ELF-1 (cell line): ENCODE results near the gene COLEC11.
"Not testable (repeated sequence)": the region's sequence is repeated elsewhere in the genome, so short reads cannot be mapped to it uniquely, and the experiment has no call there.

ENCODE experiments used
- DNase-seq: peaks from one replicate; pipeline ENCODE4 v3.0.0-alpha.2; 2016; ENCODE audit warnings: low read depth, low spot score

The COLEC11 gene

GRCh38 chr2:3625186-3625585 is 30.3 kb downstream of the COLEC11 start:
- no peak for DNase-seq

DNA sequence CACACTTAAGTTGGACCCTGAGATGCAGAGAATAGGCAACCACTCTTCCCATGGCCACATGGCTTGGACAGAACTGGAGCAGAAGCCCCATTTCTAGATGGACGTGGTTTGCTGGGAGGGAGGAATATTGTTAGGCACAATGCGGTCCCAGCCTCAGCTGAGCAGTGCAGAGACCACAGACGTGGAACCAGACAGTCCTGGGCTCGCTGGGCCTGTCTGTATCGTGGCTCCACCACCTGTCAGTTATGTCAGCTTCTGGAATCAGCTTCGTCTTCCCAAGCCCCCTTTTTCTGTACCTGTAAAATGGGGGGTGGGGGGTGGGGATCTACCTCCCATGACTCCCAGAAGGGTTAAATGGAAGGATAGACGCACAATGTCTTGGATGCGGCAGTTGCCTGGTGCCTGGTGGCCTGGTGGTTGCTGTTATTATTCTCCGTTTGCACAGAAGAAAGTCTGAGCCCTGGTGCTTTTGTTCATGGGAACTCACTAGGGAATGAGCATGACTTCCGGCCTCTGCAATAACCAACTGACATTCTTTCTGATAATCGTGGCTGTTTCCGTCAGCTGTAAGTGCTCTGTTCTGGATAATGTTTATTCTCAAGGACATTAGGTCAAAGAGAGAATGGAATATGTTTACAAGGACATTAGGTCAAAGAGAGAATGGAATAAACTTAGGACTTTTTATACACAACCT is 31.4 kb downstream of the COLEC11 start:
- no peak for DNase-seq

GRCh38 chr2:3626812-3627499 is 32.0 kb downstream of the COLEC11 start:
- DNase-seq: no peak

GRCh38 chr2:3627500-3628100 is 32.7 kb downstream of the COLEC11 start:
- no peak for DNase-seq

DNA sequence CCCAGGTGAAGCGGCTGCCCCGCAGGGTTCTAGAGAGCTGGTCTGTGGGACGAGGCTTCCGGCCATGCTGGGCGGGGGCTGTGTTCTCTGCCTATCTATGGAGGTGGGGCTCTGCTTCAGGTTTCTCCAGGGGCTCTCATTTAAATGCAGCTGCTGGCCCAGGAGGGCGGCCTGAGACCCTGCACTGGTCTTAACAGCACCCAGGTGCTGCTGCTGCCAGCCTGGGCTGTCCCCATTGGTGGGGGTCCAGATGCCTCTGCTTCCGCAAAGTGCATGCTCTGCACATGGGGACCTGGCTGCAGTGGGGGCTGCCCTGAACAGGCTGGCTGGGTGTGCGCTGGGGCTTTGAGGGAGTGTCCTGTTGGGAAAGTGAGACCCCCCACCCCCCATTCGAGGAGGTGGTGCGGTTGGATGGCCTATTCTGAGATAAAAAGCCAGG is 33.3 kb downstream of the COLEC11 start:
- no peak for DNase-seq

GRCh38 chr2:3628800-3629199 is 33.9 kb downstream of the COLEC11 start:
- DNase-seq: peak; percentile 72

DNA sequence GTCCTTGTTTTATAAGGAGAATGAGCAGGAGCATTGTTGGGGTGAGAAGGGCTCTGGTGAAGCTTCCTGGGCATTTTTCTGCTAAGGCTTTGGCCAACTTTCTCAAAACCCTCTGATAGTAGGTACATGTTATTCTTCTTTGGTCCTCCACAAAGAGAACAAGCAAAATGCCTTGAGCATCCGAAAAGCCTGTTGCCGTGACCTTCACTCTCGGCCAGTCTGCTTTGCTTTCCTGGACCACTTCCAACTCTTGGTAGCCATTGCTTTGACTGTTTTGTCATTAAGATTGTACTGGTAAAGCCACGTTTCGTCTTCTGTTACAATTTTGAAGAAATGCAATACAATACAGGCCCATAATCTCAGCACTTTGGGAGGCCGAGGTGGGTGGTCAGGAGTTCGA is 35.7 kb downstream of the COLEC11 start:
- no peak for DNase-seq

DNA sequence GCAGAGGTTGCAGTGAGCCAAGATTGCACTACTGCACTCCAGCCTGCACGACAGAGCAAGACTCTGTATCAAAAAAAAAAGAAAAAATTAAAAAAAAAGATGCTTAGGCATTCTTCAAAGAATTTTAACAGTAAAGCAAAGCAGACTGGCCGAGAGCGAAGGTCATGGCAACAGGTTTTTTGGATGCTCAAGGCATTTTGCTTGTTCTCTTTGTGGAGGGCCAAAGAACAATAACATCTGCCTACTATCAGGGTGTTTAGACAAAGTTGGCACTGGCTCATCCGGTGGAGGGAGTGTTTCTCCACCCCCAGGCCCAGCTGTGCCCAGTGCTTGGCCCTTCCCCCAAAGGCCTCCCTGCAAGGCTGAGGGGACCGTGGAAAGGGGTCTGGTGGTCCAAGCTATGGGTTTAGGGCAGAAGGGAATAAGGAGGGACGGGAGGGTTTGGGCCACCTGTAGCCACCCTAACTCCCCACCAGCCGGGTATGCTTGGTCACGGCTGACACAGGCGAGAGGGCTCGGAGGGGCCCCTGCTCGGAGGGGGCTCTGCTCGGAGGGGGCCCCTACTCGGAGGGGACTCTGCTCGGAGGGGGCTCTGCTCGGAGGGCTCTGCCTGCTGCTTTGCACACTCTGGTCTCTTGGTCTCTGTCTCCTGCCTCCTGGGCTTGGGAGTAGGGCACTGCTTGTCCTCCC is 36.4 kb downstream of the COLEC11 start:
- no peak for DNase-seq

DNA sequence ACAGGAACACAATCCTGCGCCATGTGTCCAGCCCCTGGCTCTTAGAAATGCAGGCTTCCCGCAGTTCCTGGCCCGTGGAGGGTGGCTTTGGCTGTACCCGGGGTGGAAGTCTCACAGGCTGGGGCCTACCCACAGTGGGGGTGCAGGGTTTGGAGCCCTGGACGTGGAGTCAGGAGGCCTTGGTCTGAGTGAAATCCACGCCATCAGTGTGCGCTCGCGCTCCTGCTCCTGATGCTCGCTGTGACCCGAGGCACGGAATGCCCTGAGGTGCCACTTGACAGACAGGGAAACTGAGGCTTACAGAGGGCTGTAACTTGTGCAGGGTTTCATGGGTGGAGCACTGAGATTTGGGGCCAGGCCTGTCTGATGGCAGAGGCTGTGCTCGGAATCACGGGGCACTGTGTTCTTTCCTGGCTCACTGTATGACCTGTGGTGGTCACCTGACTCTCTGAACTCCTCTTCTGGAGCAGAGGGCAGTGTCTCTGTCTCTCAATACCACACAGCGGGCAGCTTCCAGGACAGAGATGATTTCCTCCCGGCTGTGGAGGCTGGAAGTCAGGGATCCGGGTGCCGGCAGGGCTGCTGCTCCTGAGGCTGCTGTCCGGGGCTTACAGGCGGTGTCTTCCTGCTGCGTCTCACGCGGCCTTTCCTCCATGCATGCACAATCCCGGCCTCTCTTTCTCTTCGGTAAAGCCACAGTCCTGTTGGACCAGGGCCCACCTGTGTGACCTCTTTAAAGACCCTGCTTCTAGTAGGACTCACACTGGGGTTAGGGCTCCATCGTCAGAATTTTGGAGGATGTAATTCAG is 37.1 kb downstream of the COLEC11 start:
- no peak for DNase-seq

- no peak for DNase-seq
These were observed 38.4 kb downstream of the COLEC11 start for GRCh38 chr2:3633089-3633981.

- DNase-seq: no peak
These were observed 39.2 kb downstream of the COLEC11 start for GRCh38 chr2:3633982-3634595.

DNA sequence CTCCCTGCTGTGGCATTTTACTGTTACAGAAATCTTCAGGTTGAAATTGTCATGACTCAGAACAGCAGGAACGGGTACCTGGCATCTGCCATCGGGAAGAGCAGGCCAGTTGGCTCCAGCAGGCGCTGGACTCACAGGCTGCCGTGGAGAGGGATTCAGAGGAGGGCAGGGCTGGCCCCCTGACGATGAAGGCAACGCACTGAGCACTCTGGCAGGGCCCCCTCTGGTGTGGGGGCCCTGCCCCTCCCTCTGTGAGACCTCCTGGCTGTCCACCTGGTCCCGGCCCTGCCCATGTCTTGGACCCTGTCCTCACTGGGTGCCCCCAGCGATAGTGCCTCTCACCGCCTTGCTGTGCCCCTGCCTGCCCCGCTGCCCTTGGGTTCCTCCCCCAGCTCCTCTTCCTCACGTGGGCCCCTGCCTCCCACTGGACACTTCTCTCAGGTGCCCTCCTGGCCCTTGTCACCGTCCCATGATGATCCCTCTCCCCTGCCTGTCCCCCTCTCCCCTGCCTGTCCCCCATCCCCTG is 39.7 kb downstream of the COLEC11 start:
- DNase-seq: no peak

DNA sequence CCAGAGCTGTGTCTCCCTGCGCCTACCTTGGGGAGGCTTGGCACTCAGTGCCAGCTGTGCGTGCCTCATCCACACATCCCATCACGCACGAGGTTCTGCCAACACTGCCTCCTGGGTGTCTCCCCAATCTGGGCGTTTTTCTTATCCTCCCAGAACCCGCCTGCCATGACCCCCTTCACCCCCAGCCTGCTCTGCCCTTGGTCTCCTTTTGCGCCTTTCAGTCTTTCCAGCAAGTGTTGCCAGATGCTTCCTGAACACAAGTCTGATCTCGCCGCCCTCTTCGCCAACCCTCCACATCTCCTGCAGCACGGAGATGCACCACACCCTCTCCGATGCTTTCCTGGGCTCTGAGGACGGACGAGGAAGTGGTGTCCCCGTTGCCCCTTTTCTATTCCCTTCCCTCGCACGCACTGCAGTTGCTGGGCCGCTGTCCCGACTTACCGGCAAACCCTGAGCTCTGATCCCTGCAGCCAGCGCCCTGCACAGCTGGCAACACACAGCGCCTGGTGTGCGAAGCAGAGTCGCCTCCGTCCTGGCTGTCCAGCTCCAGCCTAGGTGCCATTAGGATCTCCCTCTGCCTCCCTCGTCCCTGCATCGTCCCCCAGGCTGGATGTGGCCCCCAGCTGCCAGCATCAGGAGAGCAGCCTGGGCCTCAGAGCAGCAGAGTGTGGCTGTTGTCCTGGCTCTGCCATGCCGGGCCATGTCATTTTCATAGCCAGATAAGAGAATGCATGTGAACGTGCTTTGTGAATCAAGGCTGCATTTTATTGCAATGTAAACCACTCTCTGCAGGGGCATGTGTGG is 40.5 kb downstream of the COLEC11 start:
- DNase-seq: no peak

DNA sequence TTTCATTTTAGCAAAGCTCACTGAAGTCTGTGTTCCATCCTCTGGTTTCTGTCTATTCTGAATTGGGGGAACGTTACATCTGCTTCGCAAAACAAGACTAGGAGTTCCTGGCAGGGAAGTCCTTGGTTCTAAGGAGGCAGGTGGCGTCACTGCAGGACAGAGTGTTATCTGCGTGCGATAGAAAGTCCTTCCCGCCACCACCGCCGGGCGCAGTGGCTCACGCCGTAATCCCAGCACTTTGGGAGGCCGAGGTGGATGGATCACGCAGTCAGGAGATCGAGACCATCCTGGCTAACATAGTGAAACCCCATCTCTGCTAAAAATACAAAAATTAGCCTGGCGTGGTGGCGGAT is 41.0 kb downstream of the COLEC11 start:
- not testable (repeated sequence) for DNase-seq

DNA sequence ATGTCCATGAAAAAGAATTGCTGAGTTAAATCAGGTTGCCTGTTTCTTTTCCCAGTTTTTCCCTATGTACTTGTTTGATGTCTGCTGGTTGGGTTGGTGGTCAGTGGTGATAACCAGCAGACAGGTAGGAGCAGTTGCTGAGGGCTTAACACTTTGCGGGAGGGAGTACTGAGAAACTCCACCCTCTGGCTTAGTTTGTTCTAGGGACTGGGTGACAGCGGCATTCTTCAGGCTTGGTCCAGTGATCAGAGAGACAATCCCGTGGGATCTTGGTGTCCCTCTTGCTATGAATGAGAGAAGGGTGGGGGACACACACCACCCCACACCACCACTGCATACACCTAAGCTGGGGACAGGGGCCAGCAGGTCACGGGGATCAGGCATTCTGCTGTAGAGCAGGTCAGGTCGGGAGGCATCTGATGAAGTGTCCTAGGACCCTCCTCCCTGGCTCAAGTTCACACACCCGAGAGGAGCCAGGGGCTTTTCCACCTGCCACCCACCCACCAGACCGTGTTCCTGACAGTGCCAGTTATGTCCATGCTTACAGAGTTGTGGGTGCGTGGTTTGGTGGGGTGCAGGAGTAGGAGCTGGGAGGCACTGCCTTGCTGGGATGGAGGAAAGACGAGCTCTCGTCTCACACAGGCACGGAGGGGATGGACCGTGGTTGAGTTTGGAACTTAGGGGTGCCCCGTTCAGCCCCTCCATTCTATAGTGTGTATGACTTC is 41.8 kb downstream of the COLEC11 start:
- DNase-seq: no peak

DNA sequence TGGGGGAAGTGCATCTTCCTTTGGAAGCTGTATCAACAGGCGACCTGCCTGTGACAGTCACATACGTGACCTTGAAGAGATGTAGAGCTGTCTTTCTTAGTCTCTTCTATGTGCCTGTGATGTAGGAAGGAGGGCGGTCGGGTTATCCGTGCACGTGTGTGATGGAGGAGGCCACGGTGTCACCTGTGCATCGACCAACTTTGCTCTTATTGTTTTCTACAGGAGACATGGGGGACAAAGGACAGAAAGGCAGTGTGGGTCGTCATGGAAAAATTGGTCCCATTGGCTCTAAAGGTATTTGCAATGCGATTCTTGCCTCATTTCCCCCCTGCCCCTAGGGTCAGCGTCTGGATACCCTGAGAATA is 42.4 kb downstream of the COLEC11 start:
- DNase-seq: no peak

DNA sequence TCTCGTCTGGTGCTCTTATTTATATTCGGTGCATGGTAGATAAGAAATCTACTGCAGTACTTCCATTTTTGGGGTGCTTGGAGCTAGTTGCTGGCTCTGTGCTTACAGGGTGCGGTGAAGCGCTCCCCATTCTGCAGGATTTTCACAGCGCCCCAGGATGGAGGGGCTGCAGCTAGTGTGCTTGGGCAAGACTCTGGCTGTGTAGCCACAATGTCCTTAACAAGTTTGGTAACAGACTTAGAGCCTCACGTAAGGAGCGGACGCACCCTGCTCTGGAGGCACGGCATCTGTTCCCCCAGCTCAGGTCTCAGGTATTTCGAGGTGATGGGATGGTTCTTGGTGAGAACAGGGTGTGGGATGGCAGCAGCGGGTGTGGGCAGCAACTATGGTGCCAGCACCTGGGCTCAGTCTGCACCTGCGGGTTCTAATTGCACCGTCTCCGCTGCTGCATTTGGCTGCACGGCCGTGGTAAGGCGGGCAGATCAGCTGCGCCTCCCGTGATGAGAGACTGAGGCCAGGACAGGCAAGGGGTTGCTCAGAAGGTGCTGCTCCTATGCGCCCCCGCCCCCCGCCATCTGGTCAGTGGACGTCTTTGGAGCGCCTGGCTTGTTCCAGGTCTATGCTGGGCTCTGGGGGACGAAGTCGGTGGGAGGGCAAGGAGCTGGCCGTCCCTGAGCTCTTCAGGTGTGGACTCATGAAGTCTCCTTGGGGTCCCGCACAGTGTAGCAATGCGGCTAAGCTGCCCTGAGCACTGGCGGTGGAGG is 43.0 kb downstream of the COLEC11 start:
- DNase-seq: no peak

DNA sequence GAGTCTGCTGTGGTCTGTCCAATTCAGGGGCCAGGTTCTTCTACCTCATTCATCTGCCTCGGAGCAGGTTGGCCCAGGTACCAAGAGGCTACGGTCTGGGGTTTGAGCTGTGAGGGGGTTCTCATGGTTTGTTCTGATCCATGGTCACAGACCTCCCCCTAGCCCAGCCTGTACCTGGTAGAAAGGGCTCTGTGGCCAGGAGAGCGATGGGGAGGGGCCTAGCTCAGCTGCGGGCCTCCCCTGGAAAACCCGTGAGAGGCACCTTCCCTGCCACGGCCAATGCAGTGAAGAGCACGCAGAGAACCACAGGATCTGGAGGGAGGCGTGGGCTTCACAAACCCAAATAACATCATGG is 43.5 kb downstream of the COLEC11 start:
- peak; percentile 0 for DNase-seq
